ENCODE data around the gene ARMC12. TPM values are rescaled to one million over a fixed set of nuclear protein-coding genes. Genes with fewer than 3 reads are reported as not detected.
"Not testable (repeated sequence)": the region's sequence is repeated elsewhere in the genome, so short reads cannot be mapped to it uniquely, and the experiment has no call there.

The ARMC12 gene
- polyA plus RNA-seq, 1 of the 3 experiments (the other 2 are of a cell fraction): 1.6 TPM

DNA sequence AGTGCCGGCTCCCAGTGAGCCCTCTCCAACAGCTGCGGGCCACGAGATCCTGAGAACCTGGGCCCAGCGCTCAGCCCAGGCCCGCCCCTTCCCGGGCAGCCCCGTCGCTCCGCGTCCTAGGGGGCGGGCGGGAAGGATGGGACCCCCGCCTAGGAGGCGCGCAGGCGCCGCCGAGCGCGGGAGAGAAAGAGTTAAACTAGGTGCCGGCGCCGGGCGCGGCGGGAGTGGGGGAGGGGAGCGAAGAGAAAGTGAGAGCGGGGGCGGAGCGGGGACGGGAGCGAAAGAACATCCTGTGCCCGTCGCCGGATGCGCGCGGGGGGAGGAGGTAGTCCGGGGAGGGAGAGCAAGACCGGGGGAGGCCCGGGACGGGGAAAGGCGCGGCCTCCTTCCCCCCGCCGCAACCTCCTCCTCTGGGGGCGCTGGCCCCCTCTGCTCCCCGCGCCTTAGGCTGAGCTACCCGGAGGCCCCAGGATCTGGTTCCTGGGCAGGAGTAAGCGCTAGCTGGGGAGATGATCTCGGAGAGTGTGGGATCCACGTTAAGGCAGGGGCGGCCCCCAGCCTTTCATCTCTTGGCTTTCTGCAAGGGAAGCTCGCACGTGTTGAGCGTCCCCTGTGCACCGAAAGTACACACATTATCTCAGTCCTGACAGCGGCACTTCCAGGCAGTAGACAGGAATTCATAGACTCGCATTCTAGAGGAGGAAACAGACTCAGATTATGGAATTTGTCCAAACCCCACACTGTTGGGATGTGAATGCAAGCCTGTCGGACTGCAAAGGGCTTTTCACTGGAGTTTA, 4.9 kb upstream of the ARMC12 start (continued):
- TF ChIP-seq, protein P1, sequence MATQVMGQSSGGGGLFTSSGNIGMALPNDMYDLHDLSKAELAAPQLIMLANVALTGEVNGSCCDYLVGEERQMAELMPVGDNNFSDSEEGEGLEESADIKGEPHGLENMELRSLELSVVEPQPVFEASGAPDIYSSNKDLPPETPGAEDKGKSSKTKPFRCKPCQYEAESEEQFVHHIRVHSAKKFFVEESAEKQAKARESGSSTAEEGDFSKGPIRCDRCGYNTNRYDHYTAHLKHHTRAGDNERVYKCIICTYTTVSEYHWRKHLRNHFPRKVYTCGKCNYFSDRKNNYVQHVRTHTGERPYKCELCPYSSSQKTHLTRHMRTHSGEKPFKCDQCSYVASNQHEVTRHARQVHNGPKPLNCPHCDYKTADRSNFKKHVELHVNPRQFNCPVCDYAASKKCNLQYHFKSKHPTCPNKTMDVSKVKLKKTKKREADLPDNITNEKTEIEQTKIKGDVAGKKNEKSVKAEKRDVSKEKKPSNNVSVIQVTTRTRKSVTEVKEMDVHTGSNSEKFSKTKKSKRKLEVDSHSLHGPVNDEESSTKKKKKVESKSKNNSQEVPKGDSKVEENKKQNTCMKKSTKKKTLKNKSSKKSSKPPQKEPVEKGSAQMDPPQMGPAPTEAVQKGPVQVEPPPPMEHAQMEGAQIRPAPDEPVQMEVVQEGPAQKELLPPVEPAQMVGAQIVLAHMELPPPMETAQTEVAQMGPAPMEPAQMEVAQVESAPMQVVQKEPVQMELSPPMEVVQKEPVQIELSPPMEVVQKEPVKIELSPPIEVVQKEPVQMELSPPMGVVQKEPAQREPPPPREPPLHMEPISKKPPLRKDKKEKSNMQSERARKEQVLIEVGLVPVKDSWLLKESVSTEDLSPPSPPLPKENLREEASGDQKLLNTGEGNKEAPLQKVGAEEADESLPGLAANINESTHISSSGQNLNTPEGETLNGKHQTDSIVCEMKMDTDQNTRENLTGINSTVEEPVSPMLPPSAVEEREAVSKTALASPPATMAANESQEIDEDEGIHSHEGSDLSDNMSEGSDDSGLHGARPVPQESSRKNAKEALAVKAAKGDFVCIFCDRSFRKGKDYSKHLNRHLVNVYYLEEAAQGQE (IDR thresholded peaks at IDR 0.05; ENCODE audit: low read depth, low read length): no peak
- TF ChIP-seq MEF2A (IDR thresholded peaks at IDR 0.05; ENCODE audit: borderline replicate concordance, low read depth) (no peak), PBX3 (IDR thresholded peaks at IDR 0.05) (peak; percentile 34), USF1 (IDR thresholded peaks at IDR 0.05; ENCODE audit: borderline replicate concordance, low read depth) (no peak), RCOR1 (IDR thresholded peaks at IDR 0.05; ENCODE audit: low read length) (no peak), FOXJ3 (CRISPR knock-in tag; IDR thresholded peaks at IDR 0.05) (no peak), FOXM1 (IDR thresholded peaks at IDR 0.05; ENCODE audit: low read depth) (peak; percentile 31; the same call in 1 of the 2 replicates)

DNA sequence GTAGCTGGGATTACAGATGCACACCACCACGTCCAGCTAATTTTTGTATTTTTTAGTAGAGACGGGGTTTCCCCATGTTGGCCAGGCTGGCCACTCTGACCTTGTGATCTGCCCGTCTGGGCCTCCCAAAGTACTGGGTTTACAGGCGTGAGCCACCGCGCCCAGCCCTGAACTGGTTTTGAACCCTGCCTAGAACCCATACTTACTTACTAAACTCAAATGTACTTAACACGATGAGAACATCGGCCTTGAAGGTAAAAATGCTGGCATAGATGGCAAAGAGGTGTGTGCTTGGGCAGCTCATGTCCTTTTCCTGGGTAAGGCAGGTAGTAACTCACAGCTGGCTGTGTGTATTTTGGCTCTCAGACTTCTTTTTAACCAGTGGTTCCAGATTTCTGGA, 3.2 kb upstream of the ARMC12 start:
- POLR2A ChIA-PET: no interaction called here
- Histone ChIP-seq H3K4me2 (no peak overlapping the region), H3K9ac (no peak overlapping the region), H3K4me3 (ENCODE audit: low read depth in 2 of 2, low read length in 1 of 2) (no peak overlapping the region), H3K27me3 (ENCODE audit: insufficient read depth) (no peaks in the 10 kb centered on the region), H3K79me2 (ENCODE audit: insufficient read depth) (no peaks in the 10 kb centered on the region), H3K27ac (ENCODE audit: low read depth in 2 of 2, low read length in 1 of 2) (no peak overlapping the region), H3K9me3 (no peaks in the 10 kb centered on the region), H3F3A (replicated peaks; ENCODE audit: insufficient read depth) (no peaks in the 10 kb centered on the region), H3K36me3 (replicated peaks in 1 of 2; ENCODE audit: control insufficient read depth in 1 of 2, insufficient read depth in 2 of 2, low read length in 1 of 2) (no peaks in the 10 kb centered on the region), H3K4me1 (ENCODE audit: control insufficient read depth in 1 of 2, insufficient read depth in 2 of 2, low read depth in 1 of 2, low read length in 1 of 2) (peaks cover 5 to 28% of the 10 kb centered on the region in 2 experiments; a peak in 2 of 4 replicates), H4K20me1 (ENCODE audit: insufficient read depth) (no peaks in the 10 kb centered on the region), H3K9me2 (no peaks in the 10 kb centered on the region), H2AFZ (ENCODE audit: low read depth) (no peak overlapping the region)
- DNase-seq: no peak
- CTCF ChIA-PET: interaction anchor here (0.6 to 11.0 kb wide), 6 partner anchors 8 to 211 kb away, joined by 3 to 271 read pairs (median 3); no protein-coding TSS in a partner anchor
- TF ChIP-seq GABPA (IDR thresholded peaks at IDR 0.05; ENCODE audit: low read depth): no peak
- 98% methylated on average over 8 of the region's 8 CpGs for WGBS (ENCODE audit: low lambda C conversion rate)

DNA sequence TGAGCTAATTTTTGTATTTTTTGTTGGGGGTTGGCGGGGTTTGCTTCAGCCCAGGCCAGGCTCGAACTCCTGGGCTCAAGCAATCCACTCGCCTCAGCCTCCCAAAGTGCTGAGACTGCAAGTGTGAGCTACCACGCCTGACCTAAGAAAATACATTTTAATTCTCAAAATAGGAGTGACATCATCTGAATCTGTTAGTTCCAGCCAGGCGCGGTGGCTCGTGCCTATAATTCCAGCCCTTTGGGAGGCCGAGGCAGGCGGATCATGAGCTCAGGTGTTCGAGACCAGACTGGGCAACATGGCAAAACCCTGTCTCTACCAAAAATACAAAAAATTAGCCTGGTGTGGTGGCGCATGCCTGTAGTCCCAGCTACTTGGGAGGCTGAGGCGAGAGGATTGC, 2.5 kb upstream of the ARMC12 start:
- 89% methylated on average over 12 of the region's 12 CpGs for WGBS (ENCODE audit: low lambda C conversion rate)
- H3K36me3 ChIP-seq (replicated peaks in 1 of 2; ENCODE audit: control insufficient read depth in 1 of 2, insufficient read depth in 2 of 2, low read length in 1 of 2); H3K27ac ChIP-seq (ENCODE audit: low read depth in 2 of 2, low read length in 1 of 2); POLR2A ChIA-PET; H4K20me1 ChIP-seq (ENCODE audit: insufficient read depth); H3K27me3 ChIP-seq (ENCODE audit: insufficient read depth); H3K9me3 ChIP-seq; H3K9ac ChIP-seq; H3K9me2 ChIP-seq; H3K4me3 ChIP-seq (ENCODE audit: low read depth in 2 of 2, low read length in 1 of 2); H3F3A ChIP-seq (replicated peaks; ENCODE audit: insufficient read depth); DNase-seq; H3K4me2 ChIP-seq; H2AFZ ChIP-seq (ENCODE audit: low read depth); H3K79me2 ChIP-seq (ENCODE audit: insufficient read depth): not testable (repeated sequence)
- peaks cover 5 to 21% of the 10 kb centered on the region in 2 experiments; a peak in 2 of 4 replicates for H3K4me1 ChIP-seq (ENCODE audit: control insufficient read depth in 1 of 2, insufficient read depth in 2 of 2, low read depth in 1 of 2, low read length in 1 of 2)
- CTCF ChIA-PET: interaction anchor here (0.6 to 11.0 kb wide), 8 partner anchors 9 to 236 kb away, joined by 3 to 271 read pairs (median 3); no protein-coding TSS in a partner anchor
